C4-2B (cell line): ENCODE results near the gene LZIC.

Experiments used
- ZFX ChIP-seq: fragments of 450-650 bp; IDR thresholded peaks from 2 replicates; pipeline ENCODE4 v1.6.1; 2017
- TF ChIP-seq, protein P1 (sequence below): fragments of 450-650 bp; conservative IDR thresholded peaks from 2 replicates; pipeline ENCODE4 v1.5.1; 2017; ENCODE audit warnings: mild to moderate bottlenecking

DNA sequence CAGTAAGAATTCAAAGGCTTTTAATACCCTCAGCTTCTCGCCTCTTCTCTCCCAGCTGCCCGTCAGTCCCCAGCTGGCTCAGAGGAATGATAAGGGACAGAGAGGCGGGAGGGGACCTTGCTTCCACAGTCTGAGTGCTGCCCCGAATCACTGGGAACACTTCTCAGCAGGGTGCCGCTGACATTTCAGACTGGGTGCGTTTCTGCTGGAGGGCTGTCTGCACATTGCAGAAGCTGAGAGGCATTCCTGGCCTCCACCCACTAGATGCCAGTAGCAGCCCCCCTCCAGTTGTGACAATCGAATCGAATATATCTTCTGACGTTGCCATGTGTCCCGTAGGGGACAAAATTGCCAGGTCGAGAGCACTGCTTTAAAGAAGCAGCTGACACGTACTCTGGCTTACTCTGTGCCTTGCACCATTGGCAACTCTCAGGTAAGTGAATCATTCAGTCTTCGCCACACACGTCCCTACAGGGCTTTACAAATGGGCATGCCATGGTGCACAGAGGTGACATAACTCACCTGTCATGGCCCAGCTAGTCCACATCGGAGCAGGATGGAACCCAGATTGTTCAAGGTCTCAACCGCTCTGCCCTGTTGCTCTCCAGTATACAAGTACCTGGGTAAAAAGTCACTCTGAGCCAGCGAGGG, 57.0 kb downstream of the LZIC start:
- TF ChIP-seq, protein P1, sequence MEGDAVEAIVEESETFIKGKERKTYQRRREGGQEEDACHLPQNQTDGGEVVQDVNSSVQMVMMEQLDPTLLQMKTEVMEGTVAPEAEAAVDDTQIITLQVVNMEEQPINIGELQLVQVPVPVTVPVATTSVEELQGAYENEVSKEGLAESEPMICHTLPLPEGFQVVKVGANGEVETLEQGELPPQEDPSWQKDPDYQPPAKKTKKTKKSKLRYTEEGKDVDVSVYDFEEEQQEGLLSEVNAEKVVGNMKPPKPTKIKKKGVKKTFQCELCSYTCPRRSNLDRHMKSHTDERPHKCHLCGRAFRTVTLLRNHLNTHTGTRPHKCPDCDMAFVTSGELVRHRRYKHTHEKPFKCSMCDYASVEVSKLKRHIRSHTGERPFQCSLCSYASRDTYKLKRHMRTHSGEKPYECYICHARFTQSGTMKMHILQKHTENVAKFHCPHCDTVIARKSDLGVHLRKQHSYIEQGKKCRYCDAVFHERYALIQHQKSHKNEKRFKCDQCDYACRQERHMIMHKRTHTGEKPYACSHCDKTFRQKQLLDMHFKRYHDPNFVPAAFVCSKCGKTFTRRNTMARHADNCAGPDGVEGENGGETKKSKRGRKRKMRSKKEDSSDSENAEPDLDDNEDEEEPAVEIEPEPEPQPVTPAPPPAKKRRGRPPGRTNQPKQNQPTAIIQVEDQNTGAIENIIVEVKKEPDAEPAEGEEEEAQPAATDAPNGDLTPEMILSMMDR: no peak
- TF ChIP-seq ZFX: no peak
